Caki2 (cell line): Measurements from ENCODE around the gene ETV2. TPM values are rescaled to one million over a fixed set of nuclear protein-coding genes. Genes with fewer than 3 reads are reported as not detected.
A peak's percentile ranks its signal among the peaks of the same experiment; 100 is the strongest.
"Not testable (repeated sequence)": the region's sequence is repeated elsewhere in the genome, so short reads cannot be mapped to it uniquely, and the experiment has no call there.

Source experiments
- DNase-seq: peaks from one replicate; pipeline ENCODE4 v3.0.0-alpha.2; 2015; ENCODE audit warnings: low read depth
- in situ Hi-C: cut with HindIII; loops from 2 replicates; pipeline ENCODE4 v1.10.0; 2016; ENCODE audit warnings: low sequenced_read_pairs, low pct_unique_long_range_greater_than_20kb, mixed read lengths
- total RNA-seq: library from RNA; depleted of rRNA; stranded (reverse); fragments of >200 nt; shearing (Covaris generic); gene quantifications from 2 replicates; pipeline ENCODE4 v1.2.3, GENCODE V29; 2014; ENCODE audit warnings: low replicate concordance

The ETV2 gene
- total RNA-seq, 1 experiment from 2014 or later: not detected

DNA sequence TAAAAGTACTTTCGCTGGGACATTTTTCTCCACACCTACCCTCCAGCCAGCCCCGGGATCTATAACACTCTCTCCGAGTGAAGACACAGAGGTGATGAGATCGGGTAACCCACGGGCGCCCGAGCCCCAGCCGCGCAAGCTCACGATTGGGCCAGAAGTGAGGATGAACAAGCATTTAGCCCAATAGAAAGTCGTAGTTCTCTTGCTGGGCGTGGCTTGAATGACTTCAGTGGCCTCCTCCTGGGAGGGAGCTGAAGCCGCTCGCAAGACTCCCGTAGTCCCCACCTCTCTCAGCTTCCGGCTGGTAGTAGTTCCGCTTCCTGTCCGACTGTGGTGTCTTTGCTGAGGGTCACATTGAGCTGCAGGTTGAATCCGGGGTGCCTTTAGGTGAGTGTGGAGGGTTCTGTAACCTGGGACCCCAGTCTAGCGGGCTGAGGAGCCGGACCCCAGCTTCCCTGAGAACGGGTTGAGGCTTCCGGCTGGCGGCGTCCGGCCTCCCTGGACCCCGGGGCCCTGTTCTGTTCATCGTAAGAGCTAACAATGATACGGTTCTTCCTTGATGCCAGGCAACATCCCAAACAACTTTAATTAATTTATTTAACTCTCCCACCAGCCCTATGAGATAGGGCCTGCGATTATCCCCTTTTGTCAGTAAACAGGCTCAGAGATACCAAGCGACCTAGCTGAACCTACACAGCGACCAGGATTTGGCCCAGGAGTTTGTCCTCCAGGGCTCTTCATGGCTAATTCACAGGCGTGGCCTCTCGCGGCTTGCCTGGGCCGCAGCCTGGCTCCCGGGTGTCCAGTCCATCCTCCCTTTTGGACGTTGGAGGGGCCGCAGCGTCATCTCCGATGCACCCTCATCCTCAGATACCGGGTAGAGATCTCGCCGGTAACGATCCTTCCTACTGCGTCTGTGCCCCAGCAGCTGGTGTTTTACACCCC, 6.7 kb downstream of the ETV2 start, which contains the start of gene COX6B1:
Gene COX6B1 (plus strand): TSS at position 307 of the 945 bp plus-strand sequence. CDS start 2,921 bp downstream, outside the sequence.
- DNase-seq: peak; percentile 96
- in situ Hi-C loops: no loop called here

DNA sequence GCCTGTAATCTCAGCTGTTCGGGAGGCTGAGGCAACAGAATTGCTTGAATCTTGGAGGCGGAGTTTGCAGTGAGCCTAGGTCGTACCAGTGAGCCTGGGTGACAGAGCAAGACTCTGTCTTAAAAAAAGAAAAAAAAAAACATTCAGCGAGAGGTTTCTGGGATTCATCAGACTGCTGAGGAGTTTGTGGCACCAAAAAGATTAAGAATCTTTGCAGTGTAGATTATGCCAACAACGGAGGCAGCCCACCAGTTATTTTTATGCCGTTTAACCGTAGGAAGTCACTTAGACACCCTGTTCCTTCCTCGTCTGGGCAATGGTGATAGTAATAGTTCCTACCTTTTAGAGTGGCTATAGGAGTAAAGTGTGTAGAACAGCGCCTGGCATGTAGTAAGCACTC, 9.0 kb downstream of the ETV2 start:
- DNase-seq: no peak
- in situ Hi-C loops: no loop called here

DNA sequence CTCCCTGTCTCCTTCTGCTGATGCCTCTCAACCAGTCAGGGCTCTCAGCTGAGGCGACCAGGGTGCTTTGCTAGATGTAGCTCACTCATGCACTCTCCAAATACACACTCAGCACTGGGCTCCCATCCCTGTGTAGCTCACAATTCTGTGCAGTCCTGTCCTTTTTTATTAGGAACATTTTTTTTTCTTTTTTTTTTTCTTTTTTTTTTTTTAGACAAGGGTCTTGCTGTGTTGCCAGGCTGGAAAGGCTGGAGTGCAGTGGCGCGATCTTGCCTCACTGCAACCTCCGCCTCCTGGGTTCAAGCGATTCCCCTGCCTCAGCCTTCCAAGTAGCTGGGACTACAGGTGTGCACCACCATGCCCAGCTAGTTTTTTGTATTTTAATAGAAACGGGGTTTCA, 13.3 kb downstream of the ETV2 start:
- DNase-seq, in situ Hi-C loops: not testable (repeated sequence)

DNA sequence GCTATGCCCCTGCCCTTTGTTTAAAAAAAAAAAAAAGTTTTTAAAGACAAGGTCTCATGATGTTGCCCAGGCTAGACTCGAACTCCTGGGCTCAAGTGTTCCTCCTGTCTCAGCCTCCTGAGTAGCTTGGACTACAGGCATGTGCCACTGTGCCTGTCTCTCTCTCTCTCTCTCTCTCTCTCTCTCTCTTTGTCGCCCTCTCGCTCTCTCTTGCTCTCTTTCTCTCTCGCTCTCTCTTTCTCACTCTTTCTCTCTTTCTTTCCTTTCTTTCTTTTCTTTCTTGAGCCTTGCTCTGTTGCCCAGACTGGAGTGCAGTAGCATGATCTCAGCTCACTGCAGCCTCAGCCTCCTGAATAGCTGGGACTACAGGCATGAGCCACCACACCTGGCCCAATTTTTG, 14.1 kb downstream of the ETV2 start:
- DNase-seq: no peak
- in situ Hi-C loops: no loop called here

GRCh38 chr19:35656700-35657099, 15.2 kb downstream of the ETV2 start:
- in situ Hi-C loops: no loop called here

GRCh38 chr19:35657904-35658700, 16.6 kb downstream of the ETV2 start:
- in situ Hi-C loops: no loop called here
- DNase-seq: no peak

More at GRCh38 chr19:35656700-35657099, 15.2 kb downstream of the ETV2 start:
- DNase-seq: no peak

DNA sequence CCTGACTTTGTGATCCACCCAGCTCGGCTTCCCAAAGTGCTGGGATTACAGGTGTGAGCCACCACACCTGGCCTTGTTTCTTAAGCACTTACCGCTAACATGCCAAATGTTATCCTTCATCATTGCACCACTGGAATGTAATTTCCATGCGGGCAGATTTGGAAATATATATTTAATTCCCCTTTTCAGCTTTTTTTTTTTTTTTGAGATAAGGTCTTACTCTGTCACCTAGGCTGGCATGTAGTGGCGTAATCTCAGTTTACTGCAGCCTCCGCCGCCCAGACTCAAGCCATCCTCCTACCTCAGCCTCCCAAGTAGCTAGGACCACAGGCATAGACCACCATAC, 20.4 kb downstream of the ETV2 start:
- in situ Hi-C loops: no loop called here
- no peak for DNase-seq

- DNase-seq: no peak
- in situ Hi-C loops: no loop called here
Observed at GRCh38 chr19:35663981-35664380, 22.4 kb downstream of the ETV2 start.

GRCh38 chr19:35665157-35665556, 23.6 kb downstream of the ETV2 start:
- in situ Hi-C loops: no loop called here
- no peak for DNase-seq

DNA sequence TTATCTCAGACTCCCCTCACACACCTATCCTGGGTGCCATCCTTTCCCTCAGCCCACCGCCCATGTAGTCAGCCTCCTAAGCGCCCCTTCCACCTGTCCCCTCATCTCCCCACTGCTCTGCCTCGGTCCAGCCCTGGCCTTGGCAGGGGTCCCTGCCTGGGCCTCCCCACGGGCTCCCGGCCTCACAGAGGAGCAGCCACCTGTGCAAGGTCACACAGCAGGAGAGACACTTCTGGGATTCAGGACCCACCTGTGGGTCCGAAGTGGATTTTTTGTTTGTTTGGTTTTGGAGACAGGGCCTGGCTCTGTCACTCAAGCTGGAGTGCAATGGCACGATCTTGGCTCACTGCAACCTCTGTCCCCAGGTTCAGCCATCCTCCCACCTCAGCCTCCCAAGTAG, 24.1 kb downstream of the ETV2 start:
- DNase-seq: no peak
- in situ Hi-C loops: no loop called here

GRCh38 chr19:35666251-35666913, 24.8 kb downstream of the ETV2 start, which contains the start of gene UPK1A:
TSS of gene UPK1A (plus strand) at chr19:35666517. CDS start at chr19:35666813, 296 bp downstream.
- in situ Hi-C loops: no loop called here
- no peak for DNase-seq

- in situ Hi-C loops: no loop called here
- no peak for DNase-seq
Observed at GRCh38 chr19:35669566-35669965, 28.0 kb downstream of the ETV2 start.

GRCh38 chr19:35669974-35670373, 28.4 kb downstream of the ETV2 start:
- no peak for DNase-seq
- in situ Hi-C loops: no loop called here

DNA sequence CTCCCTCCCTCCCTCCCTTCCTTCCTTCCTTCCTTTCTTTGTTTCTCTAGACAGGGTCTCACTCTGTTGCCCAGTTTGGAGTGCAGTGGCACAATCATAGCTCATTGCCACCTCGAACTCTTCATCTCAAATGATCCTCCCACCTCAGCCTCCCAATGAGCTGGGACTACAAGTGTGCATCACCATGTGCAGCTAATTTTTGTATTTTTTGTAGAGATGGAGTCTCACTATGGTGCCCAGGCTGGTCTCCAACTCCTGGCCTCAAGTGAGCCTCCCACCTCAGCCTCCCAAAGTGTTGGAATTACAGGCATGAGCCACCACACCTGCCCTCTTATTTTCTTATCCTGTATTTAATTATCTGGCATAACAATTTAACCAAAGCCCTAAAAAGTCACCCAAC, 29.1 kb downstream of the ETV2 start:
- in situ Hi-C loops: no loop called here
- DNase-seq: no peak

- no peak for DNase-seq
- in situ Hi-C loops: no loop called here
Observed at GRCh38 chr19:35671818-35672217, 30.3 kb downstream of the ETV2 start.

GRCh38 chr19:35673121-35673804, 31.7 kb downstream of the ETV2 start:
- peak; percentile 87 for DNase-seq
- in situ Hi-C loops: no loop called here

DNA sequence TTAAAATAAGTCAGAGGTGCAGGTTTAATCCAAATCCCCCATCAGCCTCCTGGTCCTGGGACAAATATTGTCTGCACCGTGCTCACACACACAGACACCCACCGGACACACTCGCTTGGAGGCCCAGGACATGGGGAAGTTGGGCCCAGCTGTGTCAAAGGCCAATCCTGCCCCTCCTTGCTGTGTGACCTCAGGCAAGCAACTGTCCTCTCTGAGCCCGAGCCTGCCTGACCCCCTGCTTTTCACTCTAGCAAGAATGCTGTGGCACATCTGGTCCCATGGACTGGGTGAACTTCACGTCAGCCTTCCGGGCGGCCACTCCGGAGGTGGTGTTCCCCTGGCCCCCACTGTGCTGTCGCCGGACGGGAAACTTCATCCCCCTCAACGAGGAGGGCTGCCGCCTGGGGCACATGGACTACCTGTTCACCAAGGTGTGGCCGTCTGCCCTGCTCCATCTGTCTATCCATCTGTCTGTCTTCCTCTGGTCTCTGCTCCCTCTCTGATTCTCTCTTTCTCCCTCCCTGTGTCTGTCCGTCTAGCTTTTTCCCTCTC, 34.1 kb downstream of the ETV2 start:
- DNase-seq: no peak
- in situ Hi-C loops: no loop called here

DNA sequence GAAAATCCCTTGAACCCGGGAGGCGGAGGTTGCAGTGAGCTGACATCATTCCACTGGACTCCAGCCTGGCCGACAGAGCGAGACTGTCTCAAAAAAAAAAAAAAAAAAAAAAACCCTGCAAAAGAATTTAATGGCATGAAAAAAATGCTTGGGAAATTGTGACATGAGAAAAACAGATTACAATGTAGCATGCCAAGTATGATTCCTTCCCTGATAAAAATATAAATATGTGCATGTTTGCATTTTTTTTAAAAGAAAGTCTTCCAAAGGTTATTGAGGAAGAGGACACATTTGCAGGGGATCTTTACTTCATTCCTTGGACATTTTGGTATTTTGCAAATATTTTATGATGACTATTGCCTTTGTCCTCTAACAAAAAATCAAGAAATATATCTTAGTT, 48.3 kb downstream of the ETV2 start:
- peak; percentile 27 for DNase-seq
- in situ Hi-C loops: no loop called here
